Hindlimb muscle (tissue), 1 donor: Measurements from ENCODE around the gene PKM. TPM values are rescaled to one million over a fixed set of nuclear protein-coding genes. Genes with fewer than 3 reads are reported as not detected.

Experiments
- DNase-seq: peaks from one replicate; pipeline ENCODE4 v3.0.0-alpha.2; 2013
- polyA plus RNA-seq: library from polyadenylated mRNA; unstranded; fragments of 120-200 nt; gene quantifications from one replicate; pipeline ENCODE4 v1.2.1, GENCODE V29; 2013; ENCODE audit not compliant: insufficient read length

PKM gene
- polyA plus RNA-seq, 1 donor: 1,017 TPM

- DNase-seq: no peak
Observed at GRCh38 chr15:72155003-72155621, 75.9 kb downstream of the PKM start.

- DNase-seq: no peak
Observed at GRCh38 chr15:72154316-72154715, 76.7 kb downstream of the PKM start.

GRCh38 chr15:72153269-72154000 lies 77.6 kb downstream of the PKM start:
- no peak for DNase-seq

Other genes with a start within 250 kb of the PKM start
- gene MYO9A, start 113.0 kb downstream of the PKM start, polyA plus RNA-seq: 33.3 TPM
- gene SENP8, start 112.8 kb downstream of the PKM start, polyA plus RNA-seq: 5.7 TPM
- gene GRAMD2A, start 33.4 kb downstream of the PKM start, polyA plus RNA-seq: 2.6 TPM
- gene PARP6, start 41.4 kb upstream of the PKM start, polyA plus RNA-seq: 56.4 TPM
- gene CELF6, start 89.0 kb upstream of the PKM start, polyA plus RNA-seq: 2.1 TPM
- 56.7 TPM for gene HEXA, start 144.8 kb upstream of the PKM start, polyA plus RNA-seq
- not detected for gene TMEM202, start 167.1 kb upstream of the PKM start, polyA plus RNA-seq
- 133 TPM for gene ARIH1, start 243.1 kb upstream of the PKM start, polyA plus RNA-seq